HG02970 (cell line): ENCODE measurements around the gene LAD1.

Experiments used
- ATAC-seq: cut with Tn5 transposase; IDR thresholded peaks from one replicate; pipeline ENCODE4 v1.9.1; 2021; ENCODE audit warnings: mild to moderate bottlenecking, moderate library complexity, moderate number of reproducible peaks; ENCODE audit not compliant: unreplicated experiment, low FRiP score

LAD1 gene

DNA sequence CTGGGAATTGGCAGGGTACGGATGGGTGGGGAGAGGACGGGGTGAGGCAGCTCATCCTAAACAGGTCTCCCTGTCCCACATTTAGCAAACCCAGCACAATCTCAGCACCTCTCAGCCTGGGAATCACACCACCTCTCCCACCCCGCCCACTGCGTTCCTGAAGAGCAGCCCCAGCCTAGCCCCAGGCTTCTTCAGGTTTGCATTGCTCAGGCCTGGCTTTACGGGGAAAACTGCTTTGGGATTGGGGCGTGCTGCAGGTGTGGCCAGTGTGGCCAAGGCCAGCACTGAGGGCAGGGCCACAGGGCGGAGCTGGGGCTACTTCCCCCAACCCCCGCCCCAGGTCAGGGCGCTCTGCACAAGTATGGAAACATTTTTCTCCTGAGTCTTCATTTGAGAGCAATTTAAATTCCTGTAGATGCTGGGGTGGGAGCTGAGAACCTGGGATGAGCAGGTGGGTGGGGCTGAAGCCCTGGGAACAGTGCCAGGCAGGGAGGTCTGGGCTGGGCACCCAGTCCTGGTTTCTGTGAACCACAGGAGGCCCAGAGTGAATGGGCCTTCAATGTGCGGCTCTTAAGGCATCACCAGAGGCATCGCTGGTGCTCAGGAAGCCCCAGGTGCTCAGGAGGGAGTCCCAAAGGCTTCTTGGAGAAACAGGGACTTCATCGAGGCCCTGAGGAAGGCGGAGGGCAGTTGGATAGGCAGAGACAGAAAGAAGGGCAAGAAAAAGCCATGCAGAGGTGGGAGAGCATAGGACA lies 45.8 kb downstream of the LAD1 start:
- ATAC-seq = no peak

DNA sequence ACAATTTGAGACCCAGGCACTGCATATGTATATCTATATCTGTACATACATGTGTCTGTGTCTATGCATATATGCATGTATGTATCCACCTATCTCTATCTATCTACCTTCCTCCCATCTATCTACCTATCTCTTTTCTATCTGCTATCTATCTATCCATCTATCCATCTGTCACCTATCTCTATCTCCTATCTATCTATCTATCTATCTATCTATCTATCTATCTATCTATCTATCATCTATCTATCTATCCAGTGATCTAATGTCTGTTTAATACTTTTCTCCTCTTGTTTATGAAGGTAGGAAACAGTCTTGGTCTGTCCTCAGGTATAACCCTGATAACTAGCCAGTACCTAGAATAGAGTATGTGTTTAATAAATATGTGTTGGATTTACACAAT lies 47.5 kb downstream of the LAD1 start:
- no peak for ATAC-seq

DNA sequence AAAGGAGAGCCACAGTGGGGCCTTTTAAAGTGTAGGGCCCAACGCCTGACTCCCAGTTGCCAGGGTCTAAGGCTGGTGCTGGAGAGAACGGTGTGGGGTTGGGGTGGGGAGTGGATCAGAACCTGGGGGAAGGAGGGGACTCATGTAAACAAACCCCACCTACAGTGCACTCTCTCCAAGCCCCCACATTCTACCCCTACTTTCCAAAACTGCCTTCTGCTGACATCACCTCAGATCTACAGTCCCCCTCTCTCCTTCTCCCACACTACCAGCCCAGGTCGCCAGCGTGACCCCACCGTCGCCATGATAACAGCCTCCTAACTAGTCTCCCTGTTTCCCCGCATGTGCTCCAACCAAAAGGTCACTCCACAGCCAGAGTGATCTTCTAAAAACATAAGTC lies 48.2 kb downstream of the LAD1 start:
- ATAC-seq = no peak

DNA sequence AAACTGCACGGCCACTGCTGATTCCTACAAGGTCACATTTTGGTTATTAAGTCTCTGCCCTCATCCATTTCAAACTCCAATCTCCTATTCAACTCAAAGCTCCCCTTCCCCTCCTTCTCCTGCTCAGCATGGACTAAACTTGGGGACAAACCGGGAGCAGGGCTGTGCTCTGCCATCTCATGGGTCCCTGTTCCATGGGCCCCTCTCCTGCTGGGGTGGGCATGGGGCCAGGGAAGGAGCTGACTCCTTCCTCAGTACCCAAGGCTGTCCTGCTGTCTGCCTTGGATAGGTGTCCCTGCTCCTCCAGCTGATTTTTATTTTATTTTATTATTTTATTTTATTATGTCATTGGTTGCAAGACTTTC lies 48.8 kb downstream of the LAD1 start:
- ATAC-seq = no peak

DNA sequence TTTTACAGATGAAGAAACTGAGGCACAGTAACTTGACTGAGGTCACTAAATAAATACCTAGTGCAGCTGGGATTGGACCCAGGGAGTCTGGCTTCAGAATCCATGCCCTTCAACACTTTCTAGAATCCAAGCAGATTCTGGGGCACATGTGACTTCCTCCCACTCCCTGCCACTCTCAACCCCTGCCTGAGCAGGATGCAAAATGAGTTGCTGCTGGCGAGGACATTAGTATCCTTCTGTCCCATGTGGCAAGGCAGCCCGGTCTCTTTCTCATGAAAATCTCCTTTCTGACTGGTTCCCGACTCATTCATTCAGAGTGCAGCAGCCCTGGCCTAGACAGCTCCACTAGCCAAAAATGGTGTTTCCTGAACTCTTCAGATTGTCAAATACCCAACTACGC lies 50.0 kb downstream of the LAD1 start:
- no peak for ATAC-seq

DNA sequence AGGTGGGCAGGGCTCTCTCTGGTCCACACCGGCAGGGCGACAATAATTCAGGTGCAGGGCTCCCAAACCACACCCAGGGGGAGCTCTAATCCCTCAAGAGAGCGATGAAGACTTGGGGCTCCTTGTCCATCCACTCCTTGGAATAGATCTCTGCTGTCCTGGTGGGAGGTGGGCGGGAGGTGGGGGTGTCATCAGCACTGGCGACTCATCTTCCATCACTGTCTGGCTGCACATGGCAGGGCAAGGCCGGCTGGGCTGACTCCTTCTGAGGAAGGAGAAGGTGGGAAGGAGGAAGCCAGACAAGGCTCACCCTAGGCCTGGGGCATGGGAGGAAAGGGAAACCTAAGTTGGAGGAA lies 50.9 kb downstream of the LAD1 start:
- no peak for ATAC-seq

DNA sequence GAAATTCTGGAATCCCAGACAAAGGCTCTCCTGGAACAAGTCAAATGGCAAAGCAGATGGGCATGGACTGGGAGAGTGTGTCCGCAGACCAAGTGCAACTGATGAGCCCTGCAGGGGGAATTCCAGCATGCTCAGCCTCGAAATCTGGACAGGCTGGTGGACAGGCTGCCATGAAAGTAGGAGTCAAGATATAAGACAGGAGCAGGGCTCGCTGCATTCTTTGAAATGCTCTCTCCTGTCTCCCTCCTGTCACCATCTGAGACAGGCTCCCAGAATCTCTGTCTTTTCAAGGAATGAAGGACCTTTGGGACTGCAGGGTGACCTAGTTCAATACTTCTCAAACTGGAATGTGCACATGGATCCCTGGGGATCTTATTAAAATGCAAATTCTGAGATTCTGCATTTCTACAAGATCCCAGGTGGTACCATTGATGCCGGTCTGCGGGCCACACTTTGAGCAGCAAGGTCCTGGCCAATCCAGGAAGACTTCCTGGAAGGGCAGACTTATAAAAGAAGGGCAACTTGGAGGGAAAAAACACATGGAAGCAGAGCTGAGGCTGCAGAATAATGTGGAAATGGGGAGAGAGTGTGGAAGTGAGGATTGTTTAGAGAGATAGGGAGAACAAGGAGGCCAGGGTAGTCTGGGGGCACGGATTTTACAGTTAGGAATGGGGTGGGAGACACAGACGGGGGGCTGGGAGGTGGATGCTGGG lies 51.5 kb downstream of the LAD1 start:
- ATAC-seq = no peak

DNA sequence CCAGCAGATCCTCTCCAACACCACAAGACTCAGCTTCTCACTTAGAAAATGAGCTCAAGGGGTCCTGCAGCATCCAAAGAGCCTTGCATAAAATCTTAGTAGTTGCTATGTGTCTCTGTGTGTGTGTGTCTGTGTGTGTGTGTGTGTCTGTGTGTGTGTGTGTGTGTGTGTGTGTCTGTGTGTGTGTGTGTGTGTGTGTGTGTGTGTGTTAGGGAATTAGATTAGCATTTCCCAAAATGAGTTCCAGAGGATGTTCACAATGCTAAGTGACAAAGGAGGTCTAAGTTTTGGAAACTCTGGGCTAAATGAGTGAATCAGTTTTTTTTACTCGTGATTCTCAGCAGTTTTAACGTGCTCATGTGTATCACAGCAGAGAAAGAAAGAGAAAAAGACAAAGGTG lies 52.1 kb downstream of the LAD1 start:
- ATAC-seq = no peak

DNA sequence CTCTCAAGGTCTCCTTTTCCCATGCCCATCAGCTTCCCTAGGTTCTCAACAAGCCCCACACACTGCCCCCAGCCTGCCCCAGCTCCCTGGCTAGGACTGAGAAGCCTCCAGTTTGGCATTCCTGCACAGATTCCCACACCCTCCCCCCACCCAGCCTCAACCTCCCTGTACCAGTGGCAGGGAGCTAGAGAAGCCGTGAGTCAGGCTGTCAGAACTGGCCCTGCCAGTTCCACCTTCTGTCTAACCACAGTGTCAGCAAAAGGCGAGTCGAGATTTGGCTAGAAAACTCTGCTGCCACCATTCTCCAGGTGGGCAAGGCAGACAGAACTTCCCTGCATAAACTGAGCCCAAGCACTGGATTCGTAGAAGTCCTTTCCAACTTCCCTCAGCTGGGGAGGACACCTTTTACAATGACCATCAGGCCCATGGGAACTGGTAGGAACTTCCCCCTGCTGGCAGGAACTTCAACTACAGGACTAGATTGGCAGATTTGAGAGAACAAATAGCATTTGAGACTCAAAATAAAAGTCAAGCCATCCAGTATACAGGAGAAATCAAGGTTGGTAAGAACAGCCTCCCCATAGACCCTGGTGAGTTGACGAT lies 52.7 kb downstream of the LAD1 start:
- ATAC-seq = no peak

DNA sequence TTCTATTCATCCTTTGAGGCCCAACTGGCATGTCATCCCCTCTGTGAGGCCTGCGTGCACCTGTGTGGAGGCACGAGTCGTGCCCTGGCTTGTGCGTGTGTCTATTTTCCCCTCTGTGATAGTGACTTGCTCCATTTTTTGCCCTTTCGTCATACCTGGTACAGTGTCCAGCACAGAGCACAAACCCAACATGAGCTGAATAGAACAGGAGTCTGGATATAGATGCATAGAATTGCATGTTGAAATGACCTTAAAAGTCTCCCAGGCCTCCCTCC lies 54.1 kb downstream of the LAD1 start:
- ATAC-seq = no peak

DNA sequence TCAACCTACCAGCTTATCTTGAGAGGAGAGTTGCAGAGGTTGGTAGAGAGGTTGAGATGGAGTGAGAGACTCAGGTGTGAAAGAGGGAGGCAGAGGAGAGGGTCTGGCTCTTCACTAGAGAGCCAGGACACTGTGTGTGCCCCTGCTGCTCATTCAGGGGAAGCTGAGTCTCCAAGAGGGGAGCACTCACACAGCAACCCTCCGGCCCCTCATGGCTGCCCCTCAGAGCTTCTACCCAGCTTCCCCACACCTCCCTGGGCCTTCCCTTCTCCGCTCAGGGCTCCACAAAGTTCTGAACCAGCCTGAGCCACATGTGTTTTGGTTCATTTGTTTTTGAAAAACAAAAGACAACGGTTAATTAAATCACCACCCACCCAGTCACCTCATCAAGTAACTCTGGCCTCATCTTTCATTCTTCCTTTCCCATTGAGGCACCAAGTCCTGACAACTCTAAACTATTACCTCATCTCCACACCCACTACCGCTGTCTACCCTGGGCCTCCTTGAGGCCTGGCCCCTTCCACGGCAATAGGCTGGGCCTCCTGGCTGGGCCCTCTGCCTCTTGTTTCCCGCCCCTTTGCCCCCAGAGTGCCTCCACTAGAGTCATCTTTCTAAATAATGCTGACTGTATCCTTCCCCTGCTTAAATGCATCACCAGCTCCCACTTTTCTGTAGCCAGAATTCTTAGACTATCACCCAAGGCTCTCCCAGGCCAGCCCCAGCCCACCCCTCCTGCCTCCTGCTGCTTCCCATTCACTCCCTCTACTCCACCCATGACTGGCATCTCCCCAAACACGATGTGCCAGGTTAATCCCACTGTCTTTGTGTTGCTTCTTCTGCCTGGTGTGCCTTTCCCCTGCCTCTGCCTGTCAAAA lies 54.7 kb downstream of the LAD1 start:
- no peak for ATAC-seq

DNA sequence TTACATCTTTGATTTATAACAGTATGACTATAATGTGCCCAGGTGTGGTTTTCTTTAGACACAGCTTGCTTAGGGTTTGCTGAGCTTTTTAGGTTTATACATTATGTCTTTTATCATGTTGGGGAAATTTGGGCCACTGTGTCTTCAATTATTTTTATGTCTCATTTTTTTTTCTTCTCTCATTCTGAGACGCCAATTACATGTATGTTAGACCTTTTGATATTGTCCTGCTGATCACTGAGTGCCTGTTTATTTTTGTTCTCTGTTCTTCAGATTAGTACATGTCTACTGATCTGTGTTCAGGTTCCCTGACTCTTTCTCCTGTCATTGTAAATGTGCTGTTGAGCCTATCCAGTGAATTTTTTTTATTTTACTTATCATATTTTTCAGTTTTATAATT lies 57.7 kb downstream of the LAD1 start:
- ATAC-seq = no peak

DNA sequence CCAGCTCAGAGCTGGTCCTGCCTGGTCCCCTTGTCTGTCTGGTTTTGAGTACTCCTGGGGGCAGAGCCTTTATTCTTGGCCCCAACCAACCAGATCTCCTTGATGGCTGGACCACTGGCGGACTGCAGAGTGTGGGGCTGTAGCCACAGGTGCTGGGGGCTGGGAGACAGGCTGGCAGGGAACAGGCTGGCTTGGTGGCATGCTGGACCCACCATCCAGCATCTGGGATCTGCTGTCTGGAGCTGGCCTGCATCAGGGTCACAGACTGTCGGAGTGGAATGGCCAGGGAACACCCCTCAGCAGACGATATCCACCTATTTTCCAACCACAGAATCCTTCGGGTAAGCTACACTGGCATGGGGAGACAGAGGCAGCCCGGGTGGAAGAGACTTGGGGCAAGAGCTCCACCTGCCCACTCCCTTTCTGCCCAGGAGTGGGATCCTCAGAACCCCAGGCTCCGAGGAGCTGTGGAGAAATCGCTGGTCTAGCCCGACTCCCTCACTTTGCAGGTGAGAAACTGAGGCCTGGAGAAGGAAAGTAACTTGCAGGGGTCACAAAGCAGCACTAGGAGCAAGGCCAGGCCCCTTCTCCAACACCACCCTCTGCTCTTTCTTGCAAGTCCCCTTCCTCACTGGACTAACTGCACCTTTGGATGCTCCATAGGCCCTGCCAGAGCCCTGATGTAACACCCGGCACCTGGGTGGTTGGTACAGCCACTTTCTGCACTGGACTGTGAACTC lies 62.2 kb downstream of the LAD1 start:
- no peak for ATAC-seq

DNA sequence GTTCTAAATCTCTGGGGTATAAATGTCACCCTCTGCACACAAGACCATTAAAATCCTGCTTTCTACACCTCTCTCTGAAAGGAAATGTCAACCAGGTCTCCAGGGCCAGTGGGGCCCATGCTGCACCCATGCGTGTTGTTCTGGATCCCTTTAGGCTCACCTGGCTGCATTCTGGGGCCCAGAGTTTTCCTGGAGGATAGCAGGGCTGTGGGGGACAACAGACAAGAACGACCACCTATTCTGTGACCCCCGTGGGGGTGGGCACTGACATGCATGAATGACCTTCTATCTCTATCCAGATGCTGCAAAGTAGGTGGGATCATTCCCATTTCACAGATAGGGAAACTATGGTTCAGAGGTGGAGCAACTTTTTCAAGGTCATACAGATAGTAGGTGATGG lies 63.2 kb downstream of the LAD1 start:
- no peak for ATAC-seq

DNA sequence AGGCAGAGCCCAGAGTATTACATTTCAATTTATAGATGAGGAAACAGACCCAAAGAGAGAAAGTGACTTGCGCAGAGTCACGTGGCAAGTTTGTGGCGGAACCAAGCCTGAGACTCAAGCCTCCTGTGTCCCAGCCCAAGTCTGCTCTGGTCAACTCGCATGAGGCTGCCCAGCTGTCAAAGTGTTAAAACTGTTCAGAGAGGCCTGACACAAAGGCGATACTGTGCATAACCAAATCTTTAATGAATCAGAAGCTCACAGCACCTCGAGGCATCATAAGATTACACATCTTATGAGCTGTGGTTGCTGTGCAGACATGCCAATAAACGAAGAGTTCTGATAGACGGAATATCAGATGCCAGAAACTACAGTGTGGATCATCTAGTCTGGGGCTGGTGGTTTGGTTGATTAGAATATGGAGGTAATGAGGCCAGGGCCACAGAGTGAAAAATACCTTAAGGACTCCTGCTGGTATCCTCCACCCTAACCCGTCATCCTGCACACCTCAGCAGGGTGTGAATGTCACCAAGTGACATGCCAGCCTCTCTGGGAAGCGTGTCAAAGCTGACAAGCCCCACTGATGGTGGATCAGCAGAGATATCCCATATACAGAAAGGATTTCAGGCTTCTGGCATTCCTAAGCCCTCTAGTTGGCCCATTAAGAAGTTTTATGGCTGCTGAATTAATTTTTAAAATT lies 63.8 kb downstream of the LAD1 start:
- no peak for ATAC-seq

DNA sequence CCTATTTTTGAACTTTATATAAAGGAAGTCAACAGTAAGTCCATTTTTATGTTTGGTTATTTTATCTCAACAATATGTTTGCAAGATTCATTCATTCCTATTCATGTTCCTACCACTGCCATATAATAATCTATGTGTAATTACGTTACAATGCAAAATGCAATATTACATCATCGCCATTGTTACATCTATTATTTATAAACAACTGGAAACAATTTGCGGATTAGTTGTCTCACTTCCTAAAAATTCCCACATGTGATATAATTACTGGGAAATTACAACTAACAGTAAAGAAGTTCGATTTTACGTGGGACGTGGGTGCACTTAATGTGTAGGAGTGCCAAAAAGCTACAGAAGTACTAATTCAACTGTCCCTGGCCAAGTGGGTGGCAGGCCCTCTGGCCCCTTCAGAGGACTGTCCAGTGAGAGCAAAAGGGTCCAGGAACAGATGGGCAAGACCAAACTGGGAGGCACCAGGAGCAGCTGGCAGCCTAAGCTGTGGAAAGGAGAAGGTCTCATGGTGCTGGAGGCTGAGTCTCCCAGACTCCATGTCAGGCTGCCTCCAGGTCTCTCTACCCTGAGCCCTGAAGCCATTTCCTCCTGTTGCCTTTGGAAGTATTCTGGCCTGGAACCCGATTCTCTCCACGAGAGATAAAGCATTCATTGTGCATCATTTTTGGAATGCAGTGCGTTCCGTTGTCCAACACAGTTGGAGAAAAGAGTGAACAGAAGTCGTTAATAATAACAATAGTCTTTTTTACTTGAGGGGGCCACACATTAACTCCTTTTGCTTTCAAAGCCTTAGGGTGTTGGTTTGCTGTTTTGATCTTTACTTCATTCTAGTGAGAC lies 64.6 kb downstream of the LAD1 start:
- ATAC-seq = no peak

DNA sequence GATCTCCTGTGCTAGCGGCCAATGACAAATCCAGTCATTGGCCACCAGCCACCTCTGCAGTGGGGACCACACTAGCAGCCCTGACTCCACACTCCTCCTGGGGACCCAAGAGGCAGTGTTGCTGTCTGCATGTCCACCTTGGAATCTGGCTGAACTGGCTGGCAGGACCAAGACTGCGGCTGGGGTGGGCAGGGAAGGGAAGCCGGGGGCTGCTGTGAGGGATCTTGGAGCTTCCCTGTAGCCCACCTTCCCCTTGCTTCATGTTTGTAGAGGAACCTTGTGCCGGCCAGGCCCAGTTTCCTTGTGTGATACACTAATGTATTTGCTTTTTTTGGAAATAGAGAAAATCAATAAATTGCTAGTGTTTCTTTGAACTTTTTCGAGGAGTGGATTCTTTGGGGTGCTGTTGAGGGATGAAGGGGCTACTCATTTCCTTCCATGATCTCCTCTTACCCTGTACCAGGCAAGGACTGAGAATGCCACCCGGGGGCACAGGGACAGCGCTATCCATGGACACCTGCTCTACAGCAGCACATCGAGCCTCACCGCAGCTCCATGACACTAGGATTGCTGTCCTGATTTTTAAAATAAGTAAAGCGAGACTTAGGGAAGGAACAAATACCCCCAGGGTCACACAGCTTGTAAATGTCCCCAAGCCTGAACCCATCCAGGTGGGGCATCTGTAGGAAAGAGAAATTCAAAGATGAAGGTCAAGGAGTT lies 66.3 kb downstream of the LAD1 start:
- ATAC-seq = no peak

DNA sequence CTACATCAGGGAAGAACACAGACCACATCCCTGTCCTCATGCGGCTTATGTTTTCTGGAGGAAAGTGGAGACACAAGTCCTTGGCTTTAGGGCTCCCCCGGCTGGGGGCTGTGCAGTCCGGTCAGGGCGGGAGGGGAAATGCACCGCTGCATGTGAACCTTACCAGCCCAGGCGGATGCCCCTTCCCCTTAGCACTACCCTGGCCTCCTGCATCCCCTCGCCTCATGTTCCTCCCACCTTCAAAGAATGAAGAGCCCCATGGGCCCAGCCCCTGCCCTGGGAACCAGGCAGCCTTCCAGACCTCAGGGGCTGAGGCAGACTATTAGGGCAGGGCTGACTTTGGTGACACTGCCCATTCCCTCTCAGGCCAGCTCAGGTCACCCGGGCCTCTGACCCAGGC lies 67.1 kb downstream of the LAD1 start:
- ATAC-seq = no peak

DNA sequence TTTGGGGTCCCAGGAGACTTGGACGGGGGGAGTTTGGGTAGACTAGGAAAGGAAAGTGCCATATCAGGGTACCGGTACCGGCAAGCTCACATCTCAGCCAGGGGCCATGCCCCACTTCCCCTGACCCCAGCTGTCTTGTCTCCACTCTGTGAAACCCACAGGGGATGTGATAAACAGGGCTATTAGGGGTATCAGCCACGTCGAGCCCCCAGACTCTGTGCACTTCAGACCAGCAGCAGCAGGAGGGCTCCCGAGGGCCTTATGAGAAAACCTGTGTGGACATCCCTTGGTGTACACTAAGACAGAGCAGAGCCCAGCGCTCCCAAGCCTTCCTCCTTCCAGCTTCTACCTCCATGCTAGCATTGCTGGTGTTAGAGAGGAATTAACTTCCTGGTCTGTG lies 68.0 kb downstream of the LAD1 start:
- ATAC-seq = no peak
